Measurements from ENCODE around the gene IRF7.

DNA sequence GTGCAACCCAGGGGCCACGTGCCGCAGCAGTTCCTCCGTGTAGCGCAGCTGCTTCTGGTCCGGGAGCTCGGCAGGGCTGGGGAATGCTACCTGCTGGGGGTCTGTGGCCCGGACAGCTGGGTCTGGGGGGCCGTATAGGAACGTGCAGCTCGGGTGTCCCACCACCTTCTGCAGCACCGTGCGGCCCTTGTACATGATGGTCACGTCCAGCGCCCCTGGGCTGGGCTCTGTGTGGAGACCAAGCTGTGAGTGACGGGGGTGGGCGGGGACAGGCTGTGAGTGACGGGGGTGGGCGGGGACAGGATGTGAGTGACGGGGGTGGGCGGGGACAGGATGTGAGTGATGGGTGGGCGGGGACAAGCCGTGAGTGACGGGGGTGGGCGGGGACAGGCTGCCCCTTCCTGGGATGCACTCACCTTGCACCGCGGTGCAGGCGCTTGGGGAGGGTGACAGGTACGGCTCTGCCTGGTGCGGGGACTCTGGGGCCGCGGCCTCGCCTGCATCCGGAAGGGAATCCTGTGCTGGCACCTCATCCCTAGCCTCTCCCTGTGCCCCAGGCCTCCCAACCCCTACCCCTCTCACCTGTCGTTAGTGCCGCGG, 2.3 kb downstream of the IRF7 start:
- TF ChIP-seq POLR2A (IDR thresholded peaks at IDR 0.05) = no peak
- TF ChIP-seq CTCF (IDR thresholded peaks at IDR 0.05) = no peak
- no peak for TF ChIP-seq POLR2AphosphoS5 (IDR thresholded peaks at IDR 0.05)
- TF ChIP-seq EP300 (IDR thresholded peaks at IDR 0.05) = no peak
